Measurements from ENCODE around the gene GZMH. TPM values are rescaled to one million over a fixed set of nuclear protein-coding genes. Genes with fewer than 3 reads are reported as not detected.

GZMH gene
- total and polyA plus RNA-seq, 2 of the 4 experiments (the other 2 are of a cell fraction) = not detected

DNA sequence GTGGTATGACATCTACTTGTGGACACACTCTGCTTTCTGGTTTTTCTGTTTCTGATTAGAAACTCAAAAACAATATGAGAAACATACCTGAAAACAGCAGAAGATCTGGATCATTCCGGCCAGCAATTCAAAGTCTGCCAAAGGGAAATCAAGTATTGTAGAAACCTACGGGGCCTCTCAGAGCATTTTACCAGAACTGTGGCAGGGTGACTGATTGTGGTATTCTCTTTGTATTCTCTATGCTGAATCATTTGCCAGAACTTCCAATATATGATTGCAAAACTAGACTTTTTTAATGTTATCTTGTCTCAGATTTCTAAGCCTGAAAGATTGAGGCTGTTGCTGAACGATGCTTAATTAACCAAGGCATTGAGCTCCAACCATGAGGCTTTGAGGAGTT is 30.4 kb upstream of the GZMH start:
- Histone ChIP-seq H3K27ac (ENCODE audit: insufficient read depth, low read length) (no peak overlapping the region), H2BK120ac (ENCODE audit: low read depth, low read length) (no peak overlapping the region), H4K8ac (ENCODE audit: low read depth in 2 of 2, low read length in 2 of 2) (no peak overlapping the region), H4K20me1 (ENCODE audit: insufficient read depth, low read length) (no peaks in the 10 kb centered on the region), H3K4me3 (ENCODE audit: insufficient read depth, low read depth, low read length) (no peak overlapping the region), H3K27me3 (ENCODE audit: control insufficient read depth, insufficient read depth, low read length) (no peaks in the 10 kb centered on the region), H3K9me3 (ENCODE audit: control insufficient read depth, insufficient read depth, low read length) (no peaks in the 10 kb centered on the region), H2AFZ (replicated peaks; ENCODE audit: low read length, poor library complexity) (no peak overlapping the region), H3K9ac (ENCODE audit: low read depth, low read length) (no peak overlapping the region), H3K56ac (ENCODE audit: extremely low read depth, insufficient read depth, low read length) (no peak overlapping the region), H2BK20ac (ENCODE audit: low read depth, low read length) (no peak overlapping the region), H3K14ac (replicated peaks; ENCODE audit: low read depth, low read length) (no peak overlapping the region), H3K4ac (ENCODE audit: low read depth, low read length) (no peak overlapping the region), H2AK9ac (replicated peaks; ENCODE audit: low read depth, low read length, poor library complexity) (no peak overlapping the region), H2BK15ac (ENCODE audit: low read depth, low read length) (no peak overlapping the region), H3K79me1 (ENCODE audit: low read depth in 1 of 2, low read length in 2 of 2) (no peaks in the 10 kb centered on the region), H2BK5ac (ENCODE audit: low read depth, low read length, poor library complexity, severe bottlenecking) (no peak overlapping the region), H3K18ac (ENCODE audit: low read depth, low read length) (no peak overlapping the region), H3K23ac (ENCODE audit: low read depth, low read length) (no peak overlapping the region), H2AK5ac (ENCODE audit: low read depth, low read length) (no peak overlapping the region), H4K5ac (ENCODE audit: low read depth, low read length) (no peak overlapping the region), H3K4me1 (ENCODE audit: control insufficient read depth, insufficient read depth, low read length) (no peaks in the 10 kb centered on the region), H3K36me3 (ENCODE audit: control insufficient read depth, insufficient read depth, low read length) (no peaks in the 10 kb centered on the region), H3K9me1 (ENCODE audit: insufficient read depth, low read length) (no peaks in the 10 kb centered on the region; the same call in 1 of the 2 replicates), H4K91ac (ENCODE audit: insufficient read depth, low read depth, low read length) (no peak overlapping the region), H3K4me2 (ENCODE audit: low read depth, low read length) (no peak overlapping the region)
- no CpG with 5 or more reads among the region's 3 CpGs for WGBS, 2 experiments (ENCODE audit: extremely low coverage in 2 of 2, insufficient read length in 1 of 2)
- intact Hi-C loops (cut with micrococcal nuclease) (no loop called here), in situ Hi-C loops (cut with MboI; ENCODE audit: low sequenced_read_pairs) (no loop called here), dilution Hi-C loops (cut with HindIII; ENCODE audit: low sequenced_read_pairs, unreplicated experiment) (no loop called here)
- ChIA-PET POLR2A (ENCODE audit: unreplicated experiment) (no interaction called here), CTCF (no interaction called here)
- ATAC-seq (ENCODE audit: low read depth) (no peak), DNase-seq (no peak)
- BruUV-seq (replicated peaks) = no TSS peak
- TF ChIP-seq, protein P1, sequence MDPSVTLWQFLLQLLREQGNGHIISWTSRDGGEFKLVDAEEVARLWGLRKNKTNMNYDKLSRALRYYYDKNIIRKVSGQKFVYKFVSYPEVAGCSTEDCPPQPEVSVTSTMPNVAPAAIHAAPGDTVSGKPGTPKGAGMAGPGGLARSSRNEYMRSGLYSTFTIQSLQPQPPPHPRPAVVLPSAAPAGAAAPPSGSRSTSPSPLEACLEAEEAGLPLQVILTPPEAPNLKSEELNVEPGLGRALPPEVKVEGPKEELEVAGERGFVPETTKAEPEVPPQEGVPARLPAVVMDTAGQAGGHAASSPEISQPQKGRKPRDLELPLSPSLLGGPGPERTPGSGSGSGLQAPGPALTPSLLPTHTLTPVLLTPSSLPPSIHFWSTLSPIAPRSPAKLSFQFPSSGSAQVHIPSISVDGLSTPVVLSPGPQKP (IDR thresholded peaks at IDR 0.05; ENCODE audit: borderline replicate concordance, low read depth, low read length) = no peak
- TF ChIP-seq MAZ (IDR thresholded peaks at IDR 0.05; ENCODE audit: borderline replicate concordance, low read depth, low read length) = no peak
- TF ChIP-seq, protein P2, sequence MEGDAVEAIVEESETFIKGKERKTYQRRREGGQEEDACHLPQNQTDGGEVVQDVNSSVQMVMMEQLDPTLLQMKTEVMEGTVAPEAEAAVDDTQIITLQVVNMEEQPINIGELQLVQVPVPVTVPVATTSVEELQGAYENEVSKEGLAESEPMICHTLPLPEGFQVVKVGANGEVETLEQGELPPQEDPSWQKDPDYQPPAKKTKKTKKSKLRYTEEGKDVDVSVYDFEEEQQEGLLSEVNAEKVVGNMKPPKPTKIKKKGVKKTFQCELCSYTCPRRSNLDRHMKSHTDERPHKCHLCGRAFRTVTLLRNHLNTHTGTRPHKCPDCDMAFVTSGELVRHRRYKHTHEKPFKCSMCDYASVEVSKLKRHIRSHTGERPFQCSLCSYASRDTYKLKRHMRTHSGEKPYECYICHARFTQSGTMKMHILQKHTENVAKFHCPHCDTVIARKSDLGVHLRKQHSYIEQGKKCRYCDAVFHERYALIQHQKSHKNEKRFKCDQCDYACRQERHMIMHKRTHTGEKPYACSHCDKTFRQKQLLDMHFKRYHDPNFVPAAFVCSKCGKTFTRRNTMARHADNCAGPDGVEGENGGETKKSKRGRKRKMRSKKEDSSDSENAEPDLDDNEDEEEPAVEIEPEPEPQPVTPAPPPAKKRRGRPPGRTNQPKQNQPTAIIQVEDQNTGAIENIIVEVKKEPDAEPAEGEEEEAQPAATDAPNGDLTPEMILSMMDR (conservative IDR thresholded peaks at IDR 0.05; ENCODE audit: low read depth, low read length) = no peak
- no peak for TF ChIP-seq SMC3 (IDR thresholded peaks at IDR 0.05; ENCODE audit: low read depth, low read length)
- no peak for TF ChIP-seq RFX5 (IDR thresholded peaks at IDR 0.05; ENCODE audit: low read depth, low read length)

Measured in IMR-90 (cell line).